Endothelial cell of umbilical vein (primary cell): ENCODE measurements around the gene RAD50.

Source experiments
- CTCF ChIP-seq, 2 donors: IDR thresholded peaks; 1 replicate in 1 of 2; 2 replicates in 1 of 2; pipeline ENCODE4 v1.5.1; 2011; ENCODE audit warnings: low read length in 2 of 2, mild to moderate bottlenecking in 2 of 2, moderate library complexity in 2 of 2, control low read depth in 1 of 2, inconsistent platforms in 1 of 2, low read depth in 1 of 2; ENCODE audit not compliant: insufficient read depth in 1 of 2; ENCODE audit errors: extremely low read depth in 1 of 2
- EZH2 ChIP-seq: IDR thresholded peaks from 2 replicates; pipeline ENCODE4 v1.6.1; 2012; ENCODE audit warnings: borderline replicate concordance, low read depth, mild to moderate bottlenecking, moderate library complexity, low read length, inconsistent platforms; ENCODE audit not compliant: severe bottlenecking
- MYC ChIP-seq: IDR thresholded peaks from one replicate; pipeline ENCODE4 v1.6.1; 2011; ENCODE audit warnings: mild to moderate bottlenecking, low read depth, low read length
- POLR2A ChIP-seq: IDR thresholded peaks from 2 replicates; pipeline ENCODE4 v1.6.1; 2012; ENCODE audit warnings: low read depth, mild to moderate bottlenecking, control low read depth, low read length
- POLR2AphosphoS5 ChIP-seq: IDR thresholded peaks from 2 replicates; pipeline ENCODE4 v1.6.1; 2012; ENCODE audit warnings: low read depth, mild to moderate bottlenecking, control low read depth, low read length, moderate library complexity; ENCODE audit not compliant: insufficient read depth

GRCh38 chr5:132673939-132674630 lies 117.3 kb downstream of the RAD50 start, which contains the start of gene IL4:
- TF ChIP-seq CTCF (IDR thresholded peaks at IDR 0.05; ENCODE audit: extremely low read depth in 1 of 2, insufficient read depth in 1 of 2, low read depth in 1 of 2, low read length in 2 of 2) (no peak), POLR2A (no peak), POLR2AphosphoS5 (no peak), EZH2 (no peak), MYC (no peak)
